ENCODE measurements around the gene ACBD7. TPM values are rescaled to one million over a fixed set of nuclear protein-coding genes. Genes with fewer than 3 reads are reported as not detected.

Gene ACBD7
- total RNA-seq, 6 experiments from 2014 or later, result 0.54 to 0.96 (median 0.80) TPM

- no peak for TF ChIP-seq CTCF (IDR thresholded peaks at IDR 0.05)
- H3K9me3 Mint-ChIP-seq, result peaks cover 2% of the 10 kb centered on the region; the same call in 1 of the 2 replicates
- no peak for DNase-seq
- H3K27me3 Mint-ChIP-seq (ENCODE audit: insufficient read depth), result peaks cover 14% of the 10 kb centered on the region
- H3K27ac Mint-ChIP-seq, result no peak overlapping the region
- H3K36me3 Mint-ChIP-seq (ENCODE audit: low read depth), result peaks cover 5% of the 10 kb centered on the region
- H3K4me3 Mint-ChIP-seq, result no peak overlapping the region
- H3K4me1 Mint-ChIP-seq (ENCODE audit: low read depth), result peaks cover 6% of the 10 kb centered on the region
These were observed 4.4 kb upstream of the ACBD7 start for GRCh38 chr10:15092855-15093408.

GRCh38 chr10:15091418-15091817 lies 2.8 kb upstream of the ACBD7 start:
- Mint-ChIP-seq H3K4me3 (no peak overlapping the region), H3K36me3 (ENCODE audit: low read depth) (no peaks in the 10 kb centered on the region), H3K9me3 (no peaks in the 10 kb centered on the region), H3K27me3 (ENCODE audit: insufficient read depth) (peaks cover 11% of the 10 kb centered on the region), H3K27ac (no peak overlapping the region), H3K4me1 (ENCODE audit: low read depth) (peaks cover 1% of the 10 kb centered on the region)
- TF ChIP-seq CTCF (IDR thresholded peaks at IDR 0.05), result no peak
- no peak for DNase-seq

GRCh38 chr10:15084502-15084922 lies 4.1 kb downstream of the ACBD7 start:
- Mint-ChIP-seq H3K36me3 (ENCODE audit: low read depth) (no peaks in the 10 kb centered on the region), H3K9me3 (no peaks in the 10 kb centered on the region), H3K4me3 (peak overlapping the region; percentile 89), H3K27ac (peak overlapping the region; percentile 52), H3K4me1 (ENCODE audit: low read depth) (peaks cover 22% of the 10 kb centered on the region), H3K27me3 (ENCODE audit: insufficient read depth) (peaks cover 3% of the 10 kb centered on the region)
- DNase-seq, result peak; percentile 94
- TF ChIP-seq CTCF (IDR thresholded peaks at IDR 0.05), result no peak; the same call in 1 of the 2 replicates

- Mint-ChIP-seq H3K4me1 (ENCODE audit: low read depth) (peaks cover 22% of the 10 kb centered on the region), H3K27ac (peak overlapping the region; percentile 52), H3K9me3 (no peaks in the 10 kb centered on the region), H3K36me3 (ENCODE audit: low read depth) (no peaks in the 10 kb centered on the region), H3K27me3 (ENCODE audit: insufficient read depth) (peaks cover 3% of the 10 kb centered on the region), H3K4me3 (peak overlapping the region; percentile 89)
- no peak for DNase-seq
- TF ChIP-seq CTCF (IDR thresholded peaks at IDR 0.05), result no peak
These were observed 4.7 kb downstream of the ACBD7 start for GRCh38 chr10:15083674-15084501.

GRCh38 chr10:15075421-15075820 lies 13.2 kb downstream of the ACBD7 start:
- Mint-ChIP-seq H3K4me1 (ENCODE audit: low read depth) (no peaks in the 10 kb centered on the region), H3K4me3 (no peak overlapping the region), H3K27me3 (ENCODE audit: insufficient read depth) (peaks cover 10% of the 10 kb centered on the region), H3K27ac (no peak overlapping the region), H3K36me3 (ENCODE audit: low read depth) (peaks cover 12% of the 10 kb centered on the region; the same call in 1 of the 2 replicates), H3K9me3 (peaks cover 7% of the 10 kb centered on the region; the same call in 1 of the 2 replicates)
- DNase-seq, result no peak
- no peak for TF ChIP-seq CTCF (IDR thresholded peaks at IDR 0.05)

Measured in HFFc6 (cell line).